Measurements from ENCODE around the gene RRP15.

DNA sequence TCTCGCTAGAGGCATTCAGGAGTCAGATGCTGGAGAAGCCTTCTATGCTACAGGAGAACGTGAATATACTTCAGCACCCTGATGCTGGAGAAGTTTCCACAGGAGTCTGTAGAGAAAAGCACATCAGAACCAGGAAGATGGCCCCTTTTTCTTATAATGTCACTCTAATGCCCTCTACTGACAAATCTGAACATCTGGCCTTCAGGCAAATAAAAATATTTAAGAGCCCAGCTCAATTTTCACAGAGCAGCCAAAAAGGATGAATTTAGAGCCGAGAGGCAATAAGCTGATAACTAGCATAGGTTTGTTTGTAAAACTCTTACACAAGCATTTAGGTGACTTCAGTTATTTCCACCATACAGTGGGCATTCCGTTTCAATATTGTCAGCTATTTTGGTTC, 3.8 kb upstream of the RRP15 start:
- no peak for TF ChIP-seq EZH2phosphoT487 (IDR thresholded peaks at IDR 0.05; ENCODE audit: insufficient read depth, low read depth)
- no peak for TF ChIP-seq EZH2 (IDR thresholded peaks at IDR 0.05; ENCODE audit: insufficient read depth, poor library complexity, severe bottlenecking)

All from GM23248 (cell line).